ENCODE data around the gene LRRTM3. TPM values are rescaled to one million over a fixed set of nuclear protein-coding genes. Genes with fewer than 3 reads are reported as not detected.

Gene LRRTM3
- total and polyA plus RNA-seq, 2 donors = 0.02 to 0.05 TPM

- Histone ChIP-seq H3K9me3 (ENCODE audit: control insufficient read depth in 2 of 2, insufficient read depth in 1 of 2, low read length in 1 of 2) (no peaks in the 10 kb centered on the region), H3K36me3 (ENCODE audit: control insufficient read depth in 2 of 2, insufficient read depth in 2 of 2, low read length in 1 of 2) (no peaks in the 10 kb centered on the region), H3K27me3 (ENCODE audit: control insufficient read depth in 2 of 2, insufficient read depth in 1 of 2, low read length in 1 of 2) (no peaks in the 10 kb centered on the region), H3K4me1 (ENCODE audit: control insufficient read depth in 2 of 2, insufficient read depth in 2 of 2, low read length in 2 of 2) (no peaks in the 10 kb centered on the region), H3K4me3 (ENCODE audit: low read length in 2 of 2) (no peak overlapping the region), H3K27ac (ENCODE audit: low read depth in 1 of 2, low read length in 1 of 2) (no peak overlapping the region)
- DNase-seq (ENCODE audit: low read depth in 6 of 9, low spot score in 9 of 9) = no peak
- 92% methylated on average over 5 of the region's 5 CpGs for WGBS
These were observed 15.2 kb upstream of the LRRTM3 start for GRCh38 chr10:66910671-66911070.

GRCh38 chr10:66916030-66916429 is 9.8 kb upstream of the LRRTM3 start:
- H3K36me3 ChIP-seq (ENCODE audit: control insufficient read depth in 2 of 2, insufficient read depth in 2 of 2, low read length in 1 of 2) = no peaks in the 10 kb centered on the region
- no peaks in the 10 kb centered on the region for H3K9me3 ChIP-seq (ENCODE audit: control insufficient read depth in 2 of 2, insufficient read depth in 1 of 2, low read length in 1 of 2)
- WGBS = 94% methylated on average over 2 of the region's 2 CpGs

DNA sequence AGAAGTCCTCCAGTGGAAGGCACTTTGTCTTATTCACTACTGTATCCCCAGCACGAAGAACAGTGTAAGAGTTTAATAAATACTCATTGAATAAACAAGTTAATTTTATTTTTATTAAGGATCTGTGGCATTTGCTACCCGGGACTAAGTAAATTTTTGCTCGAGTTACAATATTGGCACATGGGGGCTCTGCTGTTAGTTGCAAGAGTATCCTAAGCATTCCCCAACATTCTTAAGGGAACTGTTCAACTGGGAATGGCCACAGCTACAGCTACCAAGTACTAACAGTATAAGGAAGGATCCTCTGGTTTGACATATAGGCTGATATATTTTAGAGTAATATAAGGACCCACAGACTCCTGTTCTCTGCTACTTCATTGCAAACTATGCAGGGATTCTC is 8.7 kb upstream of the LRRTM3 start:
- Histone ChIP-seq H3K4me3 (ENCODE audit: low read length in 2 of 2) (no peak overlapping the region), H3K36me3 (ENCODE audit: control insufficient read depth in 2 of 2, insufficient read depth in 2 of 2, low read length in 1 of 2) (no peaks in the 10 kb centered on the region), H3K27me3 (ENCODE audit: control insufficient read depth in 2 of 2, insufficient read depth in 1 of 2, low read length in 1 of 2) (no peaks in the 10 kb centered on the region), H3K9me3 (ENCODE audit: control insufficient read depth in 2 of 2, insufficient read depth in 1 of 2, low read length in 1 of 2) (no peaks in the 10 kb centered on the region), H3K4me1 (ENCODE audit: control insufficient read depth in 2 of 2, insufficient read depth in 2 of 2, low read length in 2 of 2) (no peaks in the 10 kb centered on the region), H3K27ac (ENCODE audit: low read depth in 1 of 2, low read length in 1 of 2) (no peak overlapping the region)
- WGBS = 71% methylated on average over 3 of the region's 3 CpGs
- DNase-seq (ENCODE audit: low read depth in 6 of 9, low spot score in 9 of 9) = no peak

More at GRCh38 chr10:66916030-66916429, 9.8 kb upstream of the LRRTM3 start:
- no peak overlapping the region for H3K4me3 ChIP-seq (ENCODE audit: low read length in 2 of 2)
- no peak for DNase-seq (ENCODE audit: low read depth in 6 of 9, low spot score in 9 of 9)
- H3K4me1 ChIP-seq (ENCODE audit: control insufficient read depth in 2 of 2, insufficient read depth in 2 of 2, low read length in 2 of 2) = no peaks in the 10 kb centered on the region
- H3K27me3 ChIP-seq (ENCODE audit: control insufficient read depth in 2 of 2, insufficient read depth in 1 of 2, low read length in 1 of 2) = no peaks in the 10 kb centered on the region
- H3K27ac ChIP-seq (ENCODE audit: low read depth in 1 of 2, low read length in 1 of 2) = no peak overlapping the region

DNA sequence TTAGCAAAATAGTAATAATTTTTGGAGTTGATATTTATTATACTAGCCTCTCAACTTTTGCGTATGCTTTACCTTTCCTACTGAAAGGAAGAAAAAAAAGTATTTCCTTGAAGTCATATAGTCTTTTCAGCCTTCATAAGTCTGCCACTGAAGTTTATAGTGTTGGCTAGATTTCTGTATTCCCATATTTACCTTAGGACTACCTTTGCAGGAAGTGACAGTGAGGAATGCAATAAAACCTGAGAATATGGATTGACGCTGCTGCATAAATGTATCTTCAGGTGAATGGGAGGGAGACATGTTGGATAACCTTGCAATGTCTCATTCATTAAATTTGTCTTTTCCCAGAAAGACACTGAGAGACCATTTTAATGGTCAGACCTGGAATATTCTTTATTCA is 6.6 kb upstream of the LRRTM3 start:
- WGBS = 95% methylated on average over 2 of the region's 2 CpGs
- Histone ChIP-seq H3K4me3 (ENCODE audit: low read length in 2 of 2) (no peak overlapping the region), H3K9me3 (ENCODE audit: control insufficient read depth in 2 of 2, insufficient read depth in 1 of 2, low read length in 1 of 2) (no peaks in the 10 kb centered on the region), H3K36me3 (ENCODE audit: control insufficient read depth in 2 of 2, insufficient read depth in 2 of 2, low read length in 1 of 2) (no peaks in the 10 kb centered on the region), H3K4me1 (ENCODE audit: control insufficient read depth in 2 of 2, insufficient read depth in 2 of 2, low read length in 2 of 2) (no peaks in the 10 kb centered on the region), H3K27ac (ENCODE audit: low read depth in 1 of 2, low read length in 1 of 2) (no peak overlapping the region), H3K27me3 (ENCODE audit: control insufficient read depth in 2 of 2, insufficient read depth in 1 of 2, low read length in 1 of 2) (no peaks in the 10 kb centered on the region)
- DNase-seq (ENCODE audit: low read depth in 6 of 9, low spot score in 9 of 9) = no peak

- peaks cover 17 to 33% of the 10 kb centered on the region in 2 donors for H3K27me3 ChIP-seq (ENCODE audit: control insufficient read depth in 2 of 2, insufficient read depth in 1 of 2, low read length in 1 of 2)
- no peaks in the 10 kb centered on the region for H3K4me1 ChIP-seq (ENCODE audit: control insufficient read depth in 2 of 2, insufficient read depth in 2 of 2, low read length in 2 of 2)
- H3K4me3 ChIP-seq (ENCODE audit: low read length in 2 of 2) = no peak overlapping the region
- 67% methylated on average over 10 of the region's 10 CpGs for WGBS
- no peaks in the 10 kb centered on the region for H3K9me3 ChIP-seq (ENCODE audit: control insufficient read depth in 2 of 2, insufficient read depth in 1 of 2, low read length in 1 of 2)
- no peaks in the 10 kb centered on the region for H3K36me3 ChIP-seq (ENCODE audit: control insufficient read depth in 2 of 2, insufficient read depth in 2 of 2, low read length in 1 of 2)
- no peak overlapping the region for H3K27ac ChIP-seq (ENCODE audit: low read depth in 1 of 2, low read length in 1 of 2)
- DNase-seq (ENCODE audit: low read depth in 6 of 9, low spot score in 9 of 9) = no peak
These were observed 1.0 kb upstream of the LRRTM3 start for GRCh38 chr10:66924674-66925345.

DNA sequence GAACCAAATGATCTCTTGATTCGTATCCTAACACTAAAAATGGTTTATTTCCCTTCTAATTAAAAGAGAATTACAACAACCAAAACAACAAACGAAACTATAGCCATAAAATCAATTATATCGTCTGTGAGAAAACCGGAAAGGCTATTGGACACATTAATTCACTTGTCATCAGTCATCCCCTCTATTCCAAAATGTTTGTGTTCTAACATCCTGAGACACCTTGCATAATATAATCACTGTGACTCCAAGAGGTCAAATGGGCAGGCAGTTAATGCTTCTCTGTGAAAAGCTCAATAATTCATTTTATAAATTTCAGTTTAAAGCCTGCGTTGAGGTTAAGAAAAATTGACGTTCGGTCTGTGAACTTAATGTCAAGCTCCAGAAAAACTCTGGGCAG is 463 bp upstream of the LRRTM3 start:
- Histone ChIP-seq H3K27me3 (ENCODE audit: control insufficient read depth in 2 of 2, insufficient read depth in 1 of 2, low read length in 1 of 2) (peaks cover 17 to 33% of the 10 kb centered on the region in 2 donors), H3K27ac (ENCODE audit: low read depth in 1 of 2, low read length in 1 of 2) (no peak overlapping the region), H3K36me3 (ENCODE audit: control insufficient read depth in 2 of 2, insufficient read depth in 2 of 2, low read length in 1 of 2) (no peaks in the 10 kb centered on the region), H3K9me3 (ENCODE audit: control insufficient read depth in 2 of 2, insufficient read depth in 1 of 2, low read length in 1 of 2) (no peaks in the 10 kb centered on the region), H3K4me3 (ENCODE audit: low read length in 2 of 2) (no peak overlapping the region), H3K4me1 (ENCODE audit: control insufficient read depth in 2 of 2, insufficient read depth in 2 of 2, low read length in 2 of 2) (no peaks in the 10 kb centered on the region)
- DNase-seq (ENCODE audit: low read depth in 6 of 9, low spot score in 9 of 9) = no peak
- 26% methylated on average over 7 of the region's 7 CpGs for WGBS

DNA sequence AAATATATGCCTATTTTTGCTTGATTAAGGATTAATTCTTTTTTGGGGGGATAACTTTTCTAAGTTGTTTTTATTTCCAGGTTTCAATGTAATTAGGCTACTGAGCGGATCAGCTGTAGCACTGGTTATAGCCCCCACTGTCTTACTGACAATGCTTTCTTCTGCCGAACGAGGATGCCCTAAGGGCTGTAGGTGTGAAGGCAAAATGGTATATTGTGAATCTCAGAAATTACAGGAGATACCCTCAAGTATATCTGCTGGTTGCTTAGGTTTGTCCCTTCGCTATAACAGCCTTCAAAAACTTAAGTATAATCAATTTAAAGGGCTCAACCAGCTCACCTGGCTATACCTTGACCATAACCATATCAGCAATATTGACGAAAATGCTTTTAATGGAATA is 1.0 kb downstream of the LRRTM3 start:
- Histone ChIP-seq H3K4me1 (ENCODE audit: control insufficient read depth in 2 of 2, insufficient read depth in 2 of 2, low read length in 2 of 2) (no peaks in the 10 kb centered on the region), H3K36me3 (ENCODE audit: control insufficient read depth in 2 of 2, insufficient read depth in 2 of 2, low read length in 1 of 2) (no peaks in the 10 kb centered on the region), H3K4me3 (ENCODE audit: low read length in 2 of 2) (no peak overlapping the region), H3K27me3 (ENCODE audit: control insufficient read depth in 2 of 2, insufficient read depth in 1 of 2, low read length in 1 of 2) (peaks cover 17 to 33% of the 10 kb centered on the region in 2 donors), H3K9me3 (ENCODE audit: control insufficient read depth in 2 of 2, insufficient read depth in 1 of 2, low read length in 1 of 2) (no peaks in the 10 kb centered on the region), H3K27ac (ENCODE audit: low read depth in 1 of 2, low read length in 1 of 2) (no peak overlapping the region)
- WGBS = 52% methylated on average over 5 of the region's 5 CpGs
- no peak for DNase-seq (ENCODE audit: low read depth in 6 of 9, low spot score in 9 of 9)

DNA sequence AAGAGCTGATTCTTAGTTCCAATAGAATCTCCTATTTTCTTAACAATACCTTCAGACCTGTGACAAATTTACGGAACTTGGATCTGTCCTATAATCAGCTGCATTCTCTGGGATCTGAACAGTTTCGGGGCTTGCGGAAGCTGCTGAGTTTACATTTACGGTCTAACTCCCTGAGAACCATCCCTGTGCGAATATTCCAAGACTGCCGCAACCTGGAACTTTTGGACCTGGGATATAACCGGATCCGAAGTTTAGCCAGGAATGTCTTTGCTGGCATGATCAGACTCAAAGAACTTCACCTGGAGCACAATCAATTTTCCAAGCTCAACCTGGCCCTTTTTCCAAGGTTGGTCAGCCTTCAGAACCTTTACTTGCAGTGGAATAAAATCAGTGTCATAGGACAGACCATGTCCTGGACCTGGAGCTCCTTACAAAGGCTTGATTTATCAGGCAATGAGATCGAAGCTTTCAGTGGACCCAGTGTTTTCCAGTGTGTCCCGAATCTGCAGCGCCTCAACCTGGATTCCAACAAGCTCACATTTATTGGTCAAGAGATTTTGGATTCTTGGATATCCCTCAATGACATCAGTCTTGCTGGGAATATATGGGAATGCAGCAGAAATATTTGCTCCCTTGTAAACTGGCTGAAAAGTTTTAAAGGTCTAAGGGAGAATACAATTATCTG is 1.6 kb downstream of the LRRTM3 start:
- no peak for DNase-seq (ENCODE audit: low read depth in 6 of 9, low spot score in 9 of 9)
- Histone ChIP-seq H3K9me3 (ENCODE audit: control insufficient read depth in 2 of 2, insufficient read depth in 1 of 2, low read length in 1 of 2) (no peaks in the 10 kb centered on the region), H3K27me3 (ENCODE audit: control insufficient read depth in 2 of 2, insufficient read depth in 1 of 2, low read length in 1 of 2) (peaks cover 17 to 33% of the 10 kb centered on the region in 2 donors), H3K4me1 (ENCODE audit: control insufficient read depth in 2 of 2, insufficient read depth in 2 of 2, low read length in 2 of 2) (no peaks in the 10 kb centered on the region), H3K4me3 (ENCODE audit: low read length in 2 of 2) (no peak overlapping the region), H3K27ac (ENCODE audit: low read depth in 1 of 2, low read length in 1 of 2) (no peak overlapping the region), H3K36me3 (ENCODE audit: control insufficient read depth in 2 of 2, insufficient read depth in 2 of 2, low read length in 1 of 2) (no peaks in the 10 kb centered on the region)
- WGBS = 56% methylated on average over 11 of the region's 11 CpGs

DNA sequence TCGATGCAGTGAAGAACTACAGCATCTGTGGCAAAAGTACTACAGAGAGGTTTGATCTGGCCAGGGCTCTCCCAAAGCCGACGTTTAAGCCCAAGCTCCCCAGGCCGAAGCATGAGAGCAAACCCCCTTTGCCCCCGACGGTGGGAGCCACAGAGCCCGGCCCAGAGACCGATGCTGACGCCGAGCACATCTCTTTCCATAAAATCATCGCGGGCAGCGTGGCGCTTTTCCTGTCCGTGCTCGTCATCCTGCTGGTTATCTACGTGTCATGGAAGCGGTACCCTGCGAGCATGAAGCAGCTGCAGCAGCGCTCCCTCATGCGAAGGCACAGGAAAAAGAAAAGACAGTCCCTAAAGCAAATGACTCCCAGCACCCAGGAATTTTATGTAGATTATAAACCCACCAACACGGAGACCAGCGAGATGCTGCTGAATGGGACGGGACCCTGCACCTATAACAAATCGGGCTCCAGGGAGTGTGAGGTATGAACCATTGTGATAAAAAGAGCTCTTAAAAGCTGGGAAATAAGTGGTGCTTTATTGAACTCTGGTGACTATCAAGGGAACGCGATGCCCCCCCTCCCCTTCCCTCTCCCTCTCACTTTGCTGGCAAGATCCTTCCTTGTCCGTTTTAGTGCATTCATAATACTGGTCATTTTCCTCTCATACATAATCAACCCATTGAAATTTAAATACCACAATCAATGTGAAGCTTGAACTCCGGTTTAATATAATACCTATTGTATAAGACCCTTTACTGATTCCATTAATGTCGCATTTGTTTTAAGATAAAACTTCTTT is 2.3 kb downstream of the LRRTM3 start:
- no peak for DNase-seq (ENCODE audit: low read depth in 6 of 9, low spot score in 9 of 9)
- no peaks in the 10 kb centered on the region for H3K4me1 ChIP-seq (ENCODE audit: control insufficient read depth in 2 of 2, insufficient read depth in 2 of 2, low read length in 2 of 2)
- H3K9me3 ChIP-seq (ENCODE audit: control insufficient read depth in 2 of 2, insufficient read depth in 1 of 2, low read length in 1 of 2) = no peaks in the 10 kb centered on the region
- WGBS = 5% methylated on average over 30 of the region's 30 CpGs
- H3K36me3 ChIP-seq (ENCODE audit: control insufficient read depth in 2 of 2, insufficient read depth in 2 of 2, low read length in 1 of 2) = no peaks in the 10 kb centered on the region
- H3K4me3 ChIP-seq (ENCODE audit: low read length in 2 of 2) = no peak overlapping the region
- H3K27ac ChIP-seq (ENCODE audit: low read depth in 1 of 2, low read length in 1 of 2) = no peak overlapping the region
- peaks cover 17 to 33% of the 10 kb centered on the region in 2 donors for H3K27me3 ChIP-seq (ENCODE audit: control insufficient read depth in 2 of 2, insufficient read depth in 1 of 2, low read length in 1 of 2)
